HG03280 (cell line): ENCODE data around the gene PEAK1.
"Not testable (repeated sequence)": the region's sequence is repeated elsewhere in the genome, so short reads cannot be mapped to it uniquely, and the experiment has no call there.

Experiments used
- ATAC-seq: cut with Tn5 transposase; IDR thresholded peaks from one replicate; pipeline ENCODE4 v1.9.1; 2021; ENCODE audit warnings: mild to moderate bottlenecking, moderate library complexity; ENCODE audit not compliant: unreplicated experiment

Gene PEAK1

DNA sequence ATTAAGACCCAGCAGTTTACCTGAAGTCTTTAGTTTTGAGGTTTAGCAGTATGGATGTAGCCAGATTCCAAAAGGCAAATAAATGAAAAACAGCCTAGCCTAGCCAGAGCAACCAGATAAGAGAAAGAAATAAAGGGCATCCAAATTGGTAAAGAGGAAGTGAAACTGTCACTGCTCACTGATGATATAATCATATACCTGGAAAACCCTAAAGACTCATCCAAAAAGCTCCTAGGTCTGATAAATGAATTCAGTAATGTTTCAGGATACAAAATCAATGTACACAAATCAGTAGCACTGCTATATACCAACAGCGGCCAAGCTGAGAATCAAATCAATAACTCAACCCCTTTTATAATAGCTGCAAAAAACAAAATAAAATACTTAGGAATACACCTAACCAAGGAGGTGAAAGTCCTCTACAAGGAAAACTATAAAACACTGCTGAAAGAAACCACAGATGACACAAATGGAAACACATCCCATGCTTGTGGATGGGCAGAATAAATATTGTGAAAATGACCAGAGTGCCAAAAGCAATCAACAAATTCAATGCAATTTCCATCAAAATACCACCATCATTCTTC is 13.6 kb downstream of the PEAK1 start:
- ATAC-seq, result not testable (repeated sequence)

DNA sequence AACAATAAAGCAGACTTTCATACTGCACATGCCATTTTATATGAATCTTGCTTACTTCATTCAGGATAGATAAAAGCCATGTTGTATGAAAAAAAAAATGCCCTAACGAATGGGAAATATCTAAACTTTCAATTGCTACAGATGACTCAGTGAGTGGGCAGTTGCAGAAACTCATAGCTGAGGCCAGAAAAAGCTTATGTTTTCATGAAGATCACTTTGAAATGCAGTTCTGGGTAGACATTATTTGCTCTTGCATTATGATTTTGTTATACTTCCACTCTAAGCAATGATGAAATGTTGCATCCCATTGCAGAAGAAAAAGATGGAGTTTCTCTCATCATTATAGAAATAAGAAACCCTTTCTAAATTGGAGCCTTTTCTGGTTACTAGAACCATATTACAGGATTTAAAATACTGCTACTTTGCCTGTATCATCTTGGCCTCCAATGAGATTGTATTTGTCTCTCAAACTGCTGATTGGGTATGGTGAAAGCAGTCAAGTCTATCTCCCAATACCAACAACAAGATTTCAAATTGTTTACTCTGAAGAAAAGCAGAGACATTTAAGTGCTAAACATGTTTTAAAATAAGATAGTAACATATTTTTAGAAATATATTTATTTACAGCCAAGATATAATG is 17.0 kb downstream of the PEAK1 start:
- ATAC-seq, result no peak

DNA sequence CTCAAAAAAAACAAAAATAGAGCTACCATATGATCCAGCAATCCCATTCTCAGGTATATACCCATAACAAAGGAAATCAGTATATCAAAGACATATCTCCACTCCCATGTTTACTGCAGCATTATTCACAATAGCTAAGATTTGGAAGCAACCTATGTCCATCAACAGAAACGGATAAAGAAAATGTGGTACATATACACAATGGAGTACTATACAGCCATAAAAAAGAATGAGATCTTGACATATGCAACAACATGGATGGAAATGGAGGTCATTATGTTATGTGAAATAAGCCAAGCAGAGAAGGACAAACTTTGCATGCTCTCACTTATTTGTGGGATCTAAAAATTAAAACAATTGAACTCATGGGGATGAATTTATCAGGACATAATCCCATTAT is 19.6 kb downstream of the PEAK1 start:
- ATAC-seq, result no peak

DNA sequence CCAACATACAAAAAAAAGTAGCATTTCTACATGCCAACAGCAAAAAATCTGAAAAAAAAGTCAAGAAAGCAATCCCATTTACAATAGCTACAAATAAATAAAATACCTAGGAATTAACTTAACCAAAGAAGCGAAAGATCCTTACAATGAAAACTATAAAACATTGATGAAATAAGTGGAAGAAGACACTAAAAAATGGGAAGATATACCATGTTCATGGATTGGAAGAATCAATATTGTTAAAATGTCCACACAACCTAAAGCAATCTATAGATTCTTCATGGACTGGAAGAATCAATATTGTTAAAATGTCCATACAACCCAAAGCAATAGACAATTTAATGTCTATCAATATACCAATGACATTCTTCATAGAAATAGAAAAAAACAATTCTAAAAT is 21.0 kb downstream of the PEAK1 start:
- ATAC-seq, result no peak

DNA sequence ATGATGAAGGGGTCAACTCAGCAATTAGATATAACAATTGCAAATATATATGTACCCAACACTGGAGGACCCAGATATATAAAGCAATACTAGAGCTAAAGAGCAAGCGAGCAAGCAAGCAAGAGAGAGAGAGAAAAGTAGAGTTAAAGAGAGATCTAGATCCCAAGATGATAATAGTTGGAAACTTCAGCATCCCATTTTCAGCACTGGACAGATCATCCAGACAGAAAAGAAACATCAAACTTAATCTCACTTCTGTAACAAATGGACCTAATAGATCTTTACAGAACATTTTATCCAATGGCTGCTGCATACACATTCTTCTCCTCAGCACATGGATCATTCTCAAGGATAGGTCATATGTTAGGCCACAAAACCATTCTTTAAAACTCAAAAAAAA is 23.2 kb downstream of the PEAK1 start:
- ATAC-seq, result no peak

DNA sequence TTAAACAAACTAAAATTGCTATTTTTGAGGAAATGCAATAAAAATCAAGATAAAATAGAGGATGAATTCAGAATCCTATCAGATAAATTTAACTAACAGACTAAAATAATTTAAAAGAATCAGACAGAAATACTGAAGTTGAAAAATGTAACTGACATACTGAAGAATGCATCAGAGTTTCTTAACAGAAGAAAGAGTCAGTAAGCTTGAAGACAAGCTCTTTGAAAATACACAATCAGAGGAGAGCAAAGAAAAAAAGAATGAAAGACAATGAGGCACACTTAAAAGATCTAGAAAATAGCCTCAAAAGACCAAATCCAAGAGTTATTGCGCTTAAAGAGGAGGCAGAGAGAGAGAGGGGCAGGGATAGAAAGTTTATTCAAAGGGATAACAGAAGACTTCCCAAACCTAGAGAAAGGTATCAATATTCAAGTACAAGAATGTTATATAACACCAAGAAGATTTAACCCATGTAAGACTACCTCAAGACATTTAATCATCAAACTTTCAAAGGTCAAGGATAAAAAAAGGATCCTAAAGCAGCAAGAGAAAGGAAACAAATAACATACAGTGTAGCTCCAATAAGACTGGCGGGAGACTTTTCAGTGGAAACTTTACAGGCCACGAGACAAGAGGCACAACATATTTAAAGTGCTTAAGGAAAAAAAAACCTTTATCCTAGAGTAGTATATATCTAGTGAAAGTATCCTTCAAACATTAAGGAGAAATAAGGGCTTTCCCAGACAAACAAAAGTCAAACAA is 24.7 kb downstream of the PEAK1 start:
- no peak for ATAC-seq

DNA sequence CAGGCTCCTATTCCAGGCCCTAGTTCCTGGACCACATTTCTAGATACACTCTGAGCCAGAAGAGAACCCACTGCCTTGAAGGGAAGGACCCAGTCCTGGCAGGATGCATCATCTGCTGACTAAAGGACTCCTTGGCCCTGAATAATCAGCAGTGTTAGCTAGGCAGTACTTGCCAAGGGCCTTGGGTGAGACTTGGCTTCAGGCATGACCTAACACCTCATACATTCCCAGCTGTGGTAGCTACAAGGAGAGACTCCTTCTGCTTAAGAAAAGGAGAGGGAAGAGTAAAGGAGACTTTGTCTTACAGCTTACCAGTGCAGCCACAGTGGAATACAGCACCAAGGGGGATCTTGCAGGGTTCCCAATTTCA is 26.4 kb downstream of the PEAK1 start:
- ATAC-seq, result no peak

DNA sequence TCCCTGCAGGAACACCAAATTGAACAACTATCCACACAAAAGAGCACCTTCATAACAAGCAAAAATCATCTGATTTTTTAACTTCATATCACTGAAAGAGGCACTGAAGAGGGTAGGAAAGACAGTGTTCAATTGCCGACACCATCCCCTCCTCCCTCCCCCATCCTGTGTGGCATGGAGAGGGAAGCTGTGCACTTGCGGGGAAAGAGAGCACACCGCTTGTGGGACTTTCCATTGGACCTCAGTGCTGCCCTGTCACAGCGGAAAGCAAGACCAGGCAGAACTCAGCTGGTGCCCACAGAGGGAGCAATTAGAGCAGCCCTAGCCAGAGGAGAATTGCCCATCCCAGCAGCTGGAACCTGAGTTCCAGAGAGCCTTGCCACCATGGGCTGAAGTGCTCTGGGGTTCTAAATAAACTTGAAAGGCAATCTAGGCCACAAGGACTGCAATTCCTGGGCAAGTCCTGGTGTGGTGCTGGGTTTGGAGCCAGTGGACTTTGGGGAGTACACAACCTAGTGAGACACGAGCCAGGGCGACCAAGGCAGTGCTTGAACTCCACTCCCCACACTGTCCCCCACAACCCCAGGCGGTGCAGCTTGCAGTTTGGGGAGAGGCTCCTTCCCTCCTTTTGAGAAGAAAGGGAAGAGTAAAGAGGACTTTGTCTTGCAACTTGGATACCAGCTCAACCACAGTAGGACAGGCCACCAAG is 27.0 kb downstream of the PEAK1 start:
- ATAC-seq, result no peak

DNA sequence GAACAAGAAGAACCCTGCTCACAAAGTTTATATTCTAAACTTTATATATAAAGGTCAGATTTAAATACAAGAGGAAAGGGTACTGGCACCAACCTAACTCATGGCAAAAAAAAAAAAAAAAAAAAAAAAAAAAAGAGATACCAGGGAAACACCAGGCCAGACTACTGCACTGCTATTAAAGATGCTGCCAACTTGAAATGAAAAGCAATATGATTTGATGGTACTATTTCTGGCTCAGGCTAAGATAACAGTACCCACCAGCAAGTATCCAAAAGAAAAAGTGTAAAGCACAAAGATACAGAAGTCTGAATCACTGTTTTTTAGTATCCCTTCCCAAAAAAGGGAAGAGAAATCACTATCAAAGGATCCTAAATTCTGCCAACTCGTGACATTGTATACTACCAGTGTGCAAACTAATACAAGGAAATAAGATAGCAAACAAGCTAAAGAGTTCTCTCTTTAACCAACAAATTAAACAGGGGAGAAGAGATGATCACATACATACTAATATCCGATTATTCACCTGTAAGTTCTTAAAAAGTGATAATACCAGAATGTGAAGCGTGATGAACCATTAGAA is 28.4 kb downstream of the PEAK1 start:
- no peak for ATAC-seq

DNA sequence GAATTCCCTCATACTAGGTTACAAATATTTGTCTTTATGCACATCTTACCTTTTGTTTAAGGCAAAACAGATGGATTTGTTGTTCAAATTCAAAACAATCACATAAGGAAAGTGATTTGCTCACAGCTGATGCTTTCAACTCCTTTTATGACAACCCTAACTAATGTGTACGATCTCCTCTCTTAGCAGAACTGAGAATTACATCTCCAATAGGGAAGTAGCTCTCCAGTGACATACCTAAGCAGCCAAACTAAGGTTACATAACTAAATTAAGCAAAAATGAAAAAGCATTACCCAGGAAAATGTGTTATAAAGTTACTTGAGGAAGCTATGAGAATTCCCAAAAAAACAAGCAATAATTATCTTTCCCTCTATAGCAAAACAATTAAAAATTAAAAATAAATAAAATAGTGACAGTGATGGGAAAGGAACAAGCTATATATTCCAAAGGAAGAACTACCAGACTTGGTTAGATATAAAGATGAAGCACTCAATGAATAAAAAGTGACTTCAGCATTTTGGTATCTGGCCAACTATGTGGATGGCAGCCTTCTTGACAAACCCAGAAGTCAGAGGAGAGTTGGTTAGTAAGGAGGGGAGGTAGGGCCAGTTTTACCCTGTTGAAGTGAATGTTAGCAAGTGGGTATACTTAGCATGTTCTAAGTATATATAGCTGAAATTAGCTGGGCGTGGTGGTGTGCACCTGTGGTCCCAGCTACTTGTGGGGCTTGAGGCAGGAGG is 32.4 kb downstream of the PEAK1 start:
- no peak for ATAC-seq

DNA sequence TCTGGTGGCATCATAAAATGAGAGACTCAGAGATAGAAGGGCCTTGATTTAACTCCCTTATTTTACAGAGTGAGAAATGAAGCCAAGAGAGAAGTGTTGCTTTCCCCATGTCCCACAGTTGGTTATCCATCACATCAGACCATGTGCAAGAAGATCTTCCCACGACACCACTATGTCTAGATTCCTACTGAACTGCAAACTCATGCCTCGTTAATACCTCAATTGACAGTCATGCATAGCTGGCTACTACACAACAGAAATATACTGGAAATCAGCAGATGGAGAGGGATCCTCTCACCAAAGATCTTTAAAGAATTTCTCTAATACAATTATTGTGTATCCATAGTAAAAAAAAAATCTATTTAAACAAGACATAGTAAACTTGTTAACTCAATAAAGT is 33.3 kb downstream of the PEAK1 start:
- ATAC-seq, result no peak

DNA sequence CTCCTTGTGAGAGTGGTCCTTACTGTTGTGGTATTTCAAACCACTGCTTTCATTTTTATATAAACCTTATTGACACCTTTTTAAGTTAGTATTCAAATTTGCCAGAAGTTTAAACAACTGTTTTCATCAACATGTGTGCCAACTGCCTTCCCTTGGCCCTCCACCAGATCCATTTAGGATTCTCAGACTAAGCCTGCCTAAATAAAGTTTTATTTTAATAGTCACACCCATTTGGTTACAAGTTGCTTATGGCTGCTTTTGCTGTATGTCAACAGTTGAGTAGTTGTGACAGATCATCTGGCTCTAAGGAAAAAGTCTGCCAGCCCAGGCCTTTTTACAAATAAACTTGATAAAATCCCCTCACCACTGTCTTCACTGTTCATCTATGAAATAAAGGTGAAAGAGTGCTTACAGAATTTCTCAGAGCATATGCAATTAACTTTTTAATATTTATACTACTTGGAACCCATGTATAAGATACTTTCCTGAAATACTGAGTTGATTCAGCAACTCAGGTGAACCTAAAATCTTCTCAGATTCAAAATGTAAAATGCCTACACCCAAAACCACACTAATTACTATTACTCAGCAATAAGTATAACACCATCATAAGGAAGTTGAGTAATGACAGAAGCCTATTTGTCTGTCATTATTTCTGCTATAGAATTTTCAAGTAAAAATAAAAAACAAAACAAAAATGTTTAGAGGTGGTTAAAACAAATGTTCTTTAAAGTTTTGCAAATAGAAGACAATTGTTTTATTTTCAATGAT is 35.1 kb downstream of the PEAK1 start:
- no peak for ATAC-seq

DNA sequence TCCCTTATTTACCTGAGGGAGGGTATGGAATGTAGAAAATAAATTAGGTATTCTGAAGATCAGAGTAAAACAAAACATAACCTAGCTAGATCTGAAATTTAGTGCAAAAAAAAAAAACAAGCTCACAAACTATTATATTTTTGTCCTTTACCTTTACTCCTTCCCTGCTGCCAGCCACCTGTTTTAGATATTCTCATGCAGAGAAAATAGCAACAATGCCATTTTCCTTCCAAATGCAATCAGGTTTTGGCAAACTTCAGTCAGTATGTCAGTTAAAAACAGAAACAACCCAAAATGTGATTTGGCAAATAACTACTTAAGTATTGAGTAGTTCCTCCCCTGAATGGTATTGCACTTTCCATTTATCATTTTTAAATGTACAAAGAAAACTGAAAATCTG is 35.8 kb downstream of the PEAK1 start:
- no peak for ATAC-seq

DNA sequence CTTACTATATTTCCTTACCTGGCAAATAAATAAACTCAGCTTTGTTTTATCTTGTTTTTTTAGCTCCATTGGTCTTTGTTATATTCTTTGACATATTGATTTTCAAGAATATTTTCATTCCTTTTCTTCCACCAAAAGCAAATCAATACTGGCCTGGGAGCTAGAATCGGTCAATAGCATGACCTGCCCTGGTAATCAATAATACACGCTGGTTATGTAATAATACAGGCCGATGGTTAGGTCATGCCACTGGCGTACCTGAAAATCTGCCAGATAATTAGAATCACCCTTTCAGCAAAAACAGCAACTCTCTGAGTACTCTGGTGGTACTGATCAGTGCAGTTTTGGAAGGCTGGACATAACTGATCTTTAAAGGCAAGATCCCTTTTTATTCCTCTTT is 39.9 kb downstream of the PEAK1 start:
- ATAC-seq, result no peak

DNA sequence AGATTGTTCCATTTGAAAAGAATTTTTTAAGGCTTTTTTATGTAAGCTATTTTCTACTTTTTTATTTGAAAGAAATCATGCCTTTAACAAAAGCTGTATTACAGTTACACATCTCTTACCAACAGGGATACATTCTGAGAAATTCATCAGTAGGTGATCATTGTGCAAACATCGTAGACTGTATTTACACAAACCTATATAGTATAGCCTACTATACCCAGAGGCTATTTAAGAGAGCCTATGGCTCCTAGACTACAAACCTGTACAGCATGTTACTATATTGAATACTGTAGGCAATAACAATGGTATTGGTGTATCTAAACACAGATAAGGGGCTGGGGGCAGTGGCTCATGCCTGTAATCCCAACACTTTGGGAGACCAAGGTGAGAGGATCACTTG is 43.1 kb downstream of the PEAK1 start:
- no peak for ATAC-seq

DNA sequence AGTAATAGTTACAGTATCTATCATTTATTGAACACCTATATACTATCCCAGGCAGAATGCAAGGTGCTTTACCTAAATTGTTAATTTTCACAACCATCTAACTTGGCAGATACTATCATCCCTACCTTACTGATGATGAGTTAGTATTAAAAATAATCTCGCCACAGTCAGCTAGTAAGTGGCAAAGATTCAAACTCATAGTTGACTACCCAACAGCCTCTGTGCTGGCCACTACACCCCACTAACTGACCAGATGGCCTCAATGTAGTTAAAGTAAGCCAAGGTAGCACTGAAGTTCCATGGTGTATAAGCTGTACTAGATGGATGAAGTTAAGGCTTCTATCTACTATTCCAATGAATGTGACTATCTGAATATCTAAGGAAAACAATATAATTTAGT is 44.8 kb downstream of the PEAK1 start:
- ATAC-seq, result no peak

DNA sequence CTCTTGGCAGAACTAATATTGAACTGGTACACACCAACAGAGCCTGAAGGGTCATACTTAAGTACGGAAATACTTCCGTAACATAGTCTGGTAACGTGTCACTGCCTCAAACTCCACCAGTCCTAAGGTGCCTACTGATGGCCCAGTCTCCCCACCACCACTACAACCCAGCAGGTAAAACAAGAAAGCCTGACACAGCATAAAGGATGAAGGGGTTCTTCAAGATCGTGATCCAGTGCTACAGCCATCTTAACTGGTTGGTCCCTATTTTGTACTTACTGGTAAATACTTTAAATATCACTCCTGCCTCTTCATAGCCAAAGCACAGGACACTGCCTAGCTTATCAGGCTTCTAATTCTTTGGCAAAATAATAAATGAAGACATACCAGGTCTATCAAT is 46.5 kb downstream of the PEAK1 start:
- no peak for ATAC-seq

DNA sequence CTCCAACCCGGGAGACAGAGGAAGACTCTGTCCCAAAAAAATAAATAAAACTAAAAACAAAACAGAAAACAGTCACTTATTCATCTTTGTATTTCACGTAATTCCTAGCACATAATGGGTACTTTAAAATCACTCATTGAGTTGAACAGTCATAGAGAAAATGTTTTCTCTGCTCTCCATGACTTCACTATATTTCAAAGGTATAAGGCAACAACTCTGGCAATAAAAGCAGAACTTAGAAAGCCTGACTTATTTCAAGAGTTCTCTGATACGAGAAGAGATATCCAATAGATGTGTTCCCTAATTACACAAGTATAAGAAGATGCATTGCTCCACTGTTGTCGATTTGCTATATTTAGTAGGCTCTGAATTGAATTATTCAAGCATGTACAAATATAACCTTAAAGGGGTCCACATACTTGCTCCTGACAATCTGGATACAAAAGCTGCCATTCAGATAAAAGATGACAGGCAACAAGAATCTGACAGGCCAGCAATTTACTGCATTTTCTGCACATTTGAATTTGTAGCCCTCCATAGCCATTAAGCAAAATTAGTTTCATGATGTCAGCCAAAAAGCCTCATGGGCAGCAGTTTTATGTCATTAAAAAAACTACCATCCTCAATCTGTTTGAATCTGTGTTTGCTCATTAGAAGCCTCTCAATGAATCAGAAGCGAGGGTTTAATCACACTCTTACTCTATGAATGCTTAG is 47.9 kb downstream of the PEAK1 start:
- no peak for ATAC-seq

DNA sequence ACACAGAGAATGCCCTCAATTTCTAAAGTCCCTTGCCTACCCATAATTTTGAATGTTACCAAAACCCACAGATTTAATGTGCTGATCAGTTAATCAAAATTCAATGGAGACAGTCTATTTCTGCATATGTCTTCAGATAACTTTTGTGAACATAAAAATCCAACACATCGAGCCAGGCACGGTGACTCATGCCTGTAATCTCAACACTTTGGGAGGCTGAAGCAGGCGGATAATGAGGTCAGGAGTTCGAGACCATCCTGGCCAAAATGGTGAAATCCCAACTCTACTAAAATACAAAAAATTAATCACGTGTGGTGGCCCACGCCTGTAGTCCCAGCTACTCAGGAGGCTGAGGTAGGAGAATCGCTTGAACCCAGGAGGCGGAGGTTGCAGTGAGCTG is 49.3 kb downstream of the PEAK1 start:
- no peak for ATAC-seq
